SK-N-MC (cell line): ENCODE measurements around the gene CLDN4.

Experiments
- DNase-seq: peaks from one replicate; pipeline ENCODE4 v3.0.0-alpha.2; 2011; ENCODE audit warnings: low read depth, low spot score
- H3K27ac ChIP-seq: fragments of 200-600 bp; sonication (generic); 2 replicates; pipeline ENCODE4 v1.5.1; 2016; ENCODE audit warnings: mixed run types
- H3K36me3 ChIP-seq: fragments of 200-600 bp; sonication (generic); 2 replicates; pipeline ENCODE4 v1.6.1; 2017; ENCODE audit warnings: antibody characterized with exemption, low read length, mixed read lengths; ENCODE audit not compliant: insufficient read depth
- H3K4me3 ChIP-seq: fragments of 200-600 bp; sonication (generic); 2 replicates; pipeline ENCODE4 v1.5.1; 2016
- H3K9ac ChIP-seq: fragments of 200-600 bp; sonication (generic); 2 replicates; pipeline ENCODE4 v1.8.0; 2017; ENCODE audit warnings: mixed run types, mixed read lengths; ENCODE audit not compliant: insufficient read length
- H3K9me3 ChIP-seq: fragments of 200-600 bp; sonication (generic); 2 replicates; pipeline ENCODE4 v1.6.1; 2017; ENCODE audit warnings: low read depth, mild to moderate bottlenecking, antibody characterized with exemption, low read length, moderate library complexity, mixed read lengths
- EZH2 ChIP-seq: fragments of 200-600 bp; sonication (generic); IDR thresholded peaks from one replicate; pipeline ENCODE4 v1.6.1; 2017; ENCODE audit warnings: antibody characterized with exemption
- FOXP2 ChIP-seq: optimal IDR thresholded peaks from 2 replicates; pipeline ENCODE3; 2011; ENCODE audit warnings: mild to moderate bottlenecking, moderate library complexity; ENCODE audit not compliant: insufficient read depth; ENCODE audit errors: extremely low read length, control extremely low read depth
- POLR2AphosphoS5 ChIP-seq: IDR thresholded peaks from 2 replicates; pipeline ENCODE4 v1.6.1; 2012; ENCODE audit warnings: mild to moderate bottlenecking, low read depth, low read length, borderline replicate concordance

The CLDN4 gene

GRCh38 chr7:73847941-73848723 is 17.3 kb downstream of the CLDN4 start:
- H3K9ac ChIP-seq, result no peak overlapping the region
- H3K36me3 ChIP-seq, result no peaks in the 10 kb centered on the region
- no peak overlapping the region for H3K4me3 ChIP-seq
- H3K27ac ChIP-seq, result no peak overlapping the region
- H3K9me3 ChIP-seq, result no peaks in the 10 kb centered on the region
- TF ChIP-seq FOXP2 (no peak), EZH2 (no peak)
- DNase-seq, result no peak

GRCh38 chr7:73850781-73851207 is 20.0 kb downstream of the CLDN4 start:
- Histone ChIP-seq H3K27ac (peak overlapping the region; percentile 70), H3K9me3 (no peaks in the 10 kb centered on the region), H3K4me3 (no peak overlapping the region), H3K36me3 (no peaks in the 10 kb centered on the region), H3K9ac (no peak overlapping the region)
- DNase-seq, result peak; percentile 42
- TF ChIP-seq POLR2AphosphoS5 (no peak), EZH2 (no peak), FOXP2 (no peak)

- TF ChIP-seq POLR2AphosphoS5 (no peak), FOXP2 (no peak), EZH2 (no peak)
- H3K4me3 ChIP-seq, result no peak overlapping the region
- H3K27ac ChIP-seq, result peak overlapping the region; percentile 70
- no peak overlapping the region for H3K9ac ChIP-seq
- H3K9me3 ChIP-seq, result no peaks in the 10 kb centered on the region
- DNase-seq, result peak; percentile 34
- H3K36me3 ChIP-seq, result no peaks in the 10 kb centered on the region
These were observed 20.9 kb downstream of the CLDN4 start for GRCh38 chr7:73851410-73852338.

GRCh38 chr7:73852500-73852899 is 21.7 kb downstream of the CLDN4 start:
- H3K4me3 ChIP-seq, result no peak overlapping the region
- no peaks in the 10 kb centered on the region for H3K36me3 ChIP-seq
- TF ChIP-seq FOXP2 (no peak), EZH2 (no peak), POLR2AphosphoS5 (no peak)
- H3K9me3 ChIP-seq, result no peaks in the 10 kb centered on the region
- H3K27ac ChIP-seq, result no peak overlapping the region
- no peak overlapping the region for H3K9ac ChIP-seq
- no peak for DNase-seq

GRCh38 chr7:73856941-73857340 is 26.1 kb downstream of the CLDN4 start:
- H3K9ac ChIP-seq, result no peak overlapping the region
- TF ChIP-seq EZH2 (no peak), FOXP2 (no peak), POLR2AphosphoS5 (no peak)
- no peaks in the 10 kb centered on the region for H3K9me3 ChIP-seq
- H3K4me3 ChIP-seq, result no peak overlapping the region
- no peak for DNase-seq
- H3K27ac ChIP-seq, result no peak overlapping the region
- no peaks in the 10 kb centered on the region for H3K36me3 ChIP-seq

GRCh38 chr7:73858807-73859206 is 28.0 kb downstream of the CLDN4 start:
- no peaks in the 10 kb centered on the region for H3K9me3 ChIP-seq
- H3K36me3 ChIP-seq, result no peaks in the 10 kb centered on the region
- TF ChIP-seq EZH2, result no peak
- TF ChIP-seq POLR2AphosphoS5, result no peak
- no peak for TF ChIP-seq FOXP2
- no peak for DNase-seq
- H3K27ac ChIP-seq, result no peak overlapping the region
- no peak overlapping the region for H3K9ac ChIP-seq
- H3K4me3 ChIP-seq, result no peak overlapping the region

GRCh38 chr7:73860859-73861258 is 30.1 kb downstream of the CLDN4 start, which contains the start of gene TMEM270:
Gene TMEM270, plus strand, starts transcription at chr7:73861159. Its CDS starts 36 bp downstream, at chr7:73861195.
- no peaks in the 10 kb centered on the region for H3K9me3 ChIP-seq
- TF ChIP-seq POLR2AphosphoS5, result no peak
- TF ChIP-seq EZH2, result no peak
- TF ChIP-seq FOXP2, result no peak
- H3K9ac ChIP-seq, result no peak within 1 kb of the TSS
- H3K36me3 ChIP-seq, result no peaks in the 10 kb centered on the region
- no peak within 1 kb of the TSS for H3K27ac ChIP-seq
- DNase-seq, result no peak
- H3K4me3 ChIP-seq, result no peak within 1 kb of the TSS

- no peak for TF ChIP-seq FOXP2
- TF ChIP-seq POLR2AphosphoS5, result no peak
- no peak for TF ChIP-seq EZH2
- no peak overlapping the region for H3K4me3 ChIP-seq
- H3K36me3 ChIP-seq, result no peaks in the 10 kb centered on the region
- H3K9ac ChIP-seq, result no peak overlapping the region
- no peaks in the 10 kb centered on the region for H3K9me3 ChIP-seq
- DNase-seq, result no peak
- H3K27ac ChIP-seq, result no peak overlapping the region
These were observed 30.5 kb downstream of the CLDN4 start for GRCh38 chr7:73861305-73861704.
